ENCODE measurements around the gene CCDC192.
"Not testable (repeated sequence)": the region's sequence is repeated elsewhere in the genome, so short reads cannot be mapped to it uniquely, and the experiment has no call there.

The CCDC192 gene

GRCh38 chr5:127700237-127700766 is 2.9 kb upstream of the CCDC192 start:
- DNase-seq: no peak

DNA sequence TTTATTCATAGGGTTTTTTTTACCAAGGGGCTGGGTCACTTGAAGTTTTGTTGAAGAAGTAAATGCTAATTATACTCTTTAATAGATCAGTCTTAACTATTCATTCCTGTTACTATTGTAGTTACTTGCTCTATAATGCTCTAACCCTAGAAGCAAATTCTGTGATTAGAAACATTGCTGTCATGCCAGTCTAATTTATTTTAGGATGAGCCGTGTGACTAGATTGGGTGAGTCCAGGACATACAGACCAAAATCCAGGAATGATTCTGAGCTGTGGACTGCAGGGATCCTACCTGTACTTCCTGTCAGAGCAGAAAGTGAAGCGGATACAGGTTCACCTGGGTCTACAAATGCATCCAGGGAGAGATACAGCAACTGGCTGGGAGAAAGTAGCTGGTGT is 757 bp upstream of the CCDC192 start:
- DNase-seq: no peak

GRCh38 chr5:127705120-127705892 is 2.1 kb downstream of the CCDC192 start:
- DNase-seq: no peak

GRCh38 chr5:127706691-127707090 is 3.5 kb downstream of the CCDC192 start:
- no peak for DNase-seq

DNA sequence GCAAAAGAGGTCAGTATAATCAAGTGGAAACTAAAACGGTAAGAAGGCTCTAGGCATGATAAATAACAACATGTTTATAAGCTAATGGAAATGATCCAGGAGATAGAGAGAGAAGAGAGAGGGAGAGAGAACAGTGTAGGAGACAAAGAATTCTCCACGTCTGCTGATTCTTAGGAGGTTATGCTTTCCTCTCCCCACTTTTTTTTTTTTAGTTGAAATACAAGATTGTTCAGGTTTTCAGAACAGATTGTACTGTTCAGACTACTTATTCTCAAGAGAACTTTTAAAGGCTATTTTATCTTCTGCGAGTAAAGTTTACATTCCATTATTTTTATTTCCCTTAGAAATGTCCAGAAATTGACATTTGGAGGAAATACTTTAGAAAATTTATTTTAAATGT is 4.0 kb downstream of the CCDC192 start:
- DNase-seq: no peak

- DNase-seq: not testable (repeated sequence)
Observed at GRCh38 chr5:127713083-127713482, 9.9 kb downstream of the CCDC192 start.

DNA sequence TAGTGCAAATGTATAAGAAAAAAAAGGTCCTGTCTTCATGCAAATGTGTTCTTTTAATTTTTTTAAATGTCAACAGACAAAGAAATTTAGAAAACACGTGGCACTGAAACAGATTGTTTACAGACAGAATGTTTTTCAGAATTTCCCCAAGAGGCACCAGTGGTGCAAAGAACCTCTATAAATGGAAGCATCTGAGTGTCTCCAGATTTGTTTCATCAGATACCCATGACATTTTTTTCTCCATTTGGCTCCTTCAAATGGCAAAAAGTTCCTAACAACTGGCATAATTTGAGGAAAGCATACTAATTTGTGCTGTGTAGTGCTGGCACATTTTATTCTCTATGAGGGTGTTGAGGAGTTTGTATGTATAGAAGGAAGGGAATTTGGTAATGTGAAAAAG is 15.0 kb downstream of the CCDC192 start:
- DNase-seq: no peak

GRCh38 chr5:127723571-127723970 is 20.4 kb downstream of the CCDC192 start:
- DNase-seq: no peak

GRCh38 chr5:127725673-127726072 is 22.5 kb downstream of the CCDC192 start:
- no peak for DNase-seq

DNA sequence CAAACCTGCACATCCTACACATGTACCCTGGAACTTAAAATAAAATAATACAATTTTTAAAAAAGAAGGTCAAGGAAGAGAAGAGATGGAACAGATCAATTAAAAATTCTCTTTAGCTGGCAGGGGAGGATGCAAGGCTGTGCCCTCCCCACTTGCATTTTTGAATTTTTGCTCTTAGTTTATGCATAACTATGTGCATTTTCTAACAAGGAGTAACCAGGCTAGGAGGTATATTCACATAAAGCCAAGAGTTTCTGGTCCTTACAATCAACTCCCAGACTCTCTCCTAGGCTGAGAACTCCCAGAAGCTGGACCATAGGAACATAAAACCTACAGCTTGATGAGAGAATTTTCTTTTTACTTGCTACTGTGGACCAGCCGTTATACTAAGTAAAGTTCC is 29.8 kb downstream of the CCDC192 start:
- DNase-seq: no peak

DNA sequence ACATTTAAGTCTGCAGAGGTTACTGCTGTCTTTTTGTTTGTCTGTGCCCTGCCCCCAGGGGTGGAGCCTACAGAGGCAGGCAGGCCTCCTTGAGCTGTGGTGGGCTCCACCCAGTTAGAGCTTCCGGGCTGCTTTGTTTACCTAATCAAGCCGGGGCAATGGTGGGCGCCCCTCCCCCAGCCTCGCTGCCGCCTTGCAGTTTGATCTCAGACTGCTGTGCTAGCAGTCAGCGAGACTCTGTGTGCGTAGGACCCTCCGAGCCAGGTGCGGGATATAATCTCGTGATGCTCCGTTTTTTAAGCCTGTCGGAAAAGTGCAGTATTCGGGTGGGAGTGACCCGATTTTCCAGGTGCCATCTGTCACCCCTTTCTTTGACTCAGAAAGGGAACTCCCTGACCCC is 36.2 kb downstream of the CCDC192 start:
- DNase-seq: not testable (repeated sequence)

GRCh38 chr5:127739807-127740384 is 36.7 kb downstream of the CCDC192 start:
- no peak for DNase-seq

- no peak for DNase-seq
Observed at GRCh38 chr5:127741412-127741811, 38.2 kb downstream of the CCDC192 start.

DNA sequence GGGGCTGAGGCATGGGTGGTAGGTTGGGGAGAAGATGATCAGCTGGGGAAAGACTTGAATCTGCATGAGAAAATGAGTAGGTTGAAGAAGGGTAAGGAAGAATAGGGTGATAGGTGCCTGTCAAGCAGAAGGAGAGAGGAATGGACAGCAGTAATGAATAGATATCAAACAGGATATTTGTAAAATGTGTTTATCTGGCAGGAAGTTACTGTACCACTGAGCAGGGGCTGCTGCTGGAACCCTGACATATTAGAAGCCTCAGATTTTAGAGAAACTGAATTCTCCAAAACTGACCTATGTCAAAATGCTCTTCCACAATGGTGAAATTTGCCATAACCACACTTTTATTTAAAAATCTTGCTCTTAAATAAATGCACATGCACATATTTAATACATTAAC is 41.0 kb downstream of the CCDC192 start:
- no peak for DNase-seq

- DNase-seq: no peak
Observed at GRCh38 chr5:127746756-127747155, 43.6 kb downstream of the CCDC192 start.

- DNase-seq: not testable (repeated sequence)
Observed at GRCh38 chr5:127752503-127753265, 49.5 kb downstream of the CCDC192 start.

DNA sequence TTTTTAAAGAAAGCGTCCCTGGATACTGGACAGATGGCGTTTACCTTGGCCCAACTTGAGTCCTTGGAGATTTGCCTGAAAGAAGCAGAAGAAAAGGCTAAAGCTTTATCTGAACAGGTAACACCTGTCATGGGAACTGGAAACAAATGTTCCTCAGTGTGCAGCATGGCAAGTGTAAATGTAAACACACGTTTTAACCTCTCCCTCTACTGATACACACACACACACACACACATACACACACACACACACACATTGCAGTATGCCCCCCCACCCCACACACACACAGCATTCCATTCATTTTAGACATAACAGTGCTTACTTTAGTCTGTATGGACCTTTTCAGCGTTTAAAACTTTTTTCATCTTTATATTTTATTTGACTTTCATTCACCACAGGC is 51.1 kb downstream of the CCDC192 start:
- DNase-seq: no peak

DNA sequence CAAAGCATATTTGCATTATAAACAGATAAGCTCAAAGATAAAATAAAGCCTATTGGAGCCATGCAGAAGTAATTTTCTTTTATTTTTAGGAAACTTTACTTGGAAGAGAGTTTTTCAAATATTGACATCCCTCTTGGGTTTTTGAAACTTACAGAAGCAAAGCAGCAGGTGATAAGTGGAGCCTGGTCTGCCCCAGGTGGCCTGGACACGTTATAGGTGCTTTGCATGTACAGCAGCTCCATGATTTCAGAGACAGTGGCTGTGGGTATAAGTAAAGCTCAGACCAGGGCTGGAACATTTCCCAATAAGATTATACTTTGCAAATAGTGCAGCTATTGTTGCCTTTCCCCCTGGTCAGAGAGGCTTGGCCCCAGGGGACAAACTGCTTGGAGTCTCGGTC is 51.5 kb downstream of the CCDC192 start:
- no peak for DNase-seq

DNA sequence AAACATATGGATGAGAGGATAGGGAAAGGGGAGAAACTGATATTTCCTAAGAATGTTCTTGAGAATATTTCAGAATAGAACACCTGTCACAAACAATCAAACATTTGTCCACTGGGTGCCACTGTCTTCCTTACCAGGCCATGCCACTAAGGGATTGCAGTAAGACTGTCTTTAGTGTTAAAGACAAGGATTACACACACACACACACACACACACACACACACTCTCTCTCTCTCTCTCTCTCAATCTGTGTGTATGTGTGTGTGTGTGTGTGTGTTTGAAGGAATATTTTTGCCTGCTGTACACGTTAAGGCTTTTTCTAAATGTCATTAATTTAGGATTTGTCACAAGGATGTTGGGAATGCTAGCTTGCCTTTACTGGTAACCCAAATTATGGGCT is 54.4 kb downstream of the CCDC192 start:
- no peak for DNase-seq

- no peak for DNase-seq
Observed at GRCh38 chr5:127758766-127759283, 55.6 kb downstream of the CCDC192 start.

- no peak for DNase-seq
Observed at GRCh38 chr5:127761869-127762268, 58.7 kb downstream of the CCDC192 start.

DNA sequence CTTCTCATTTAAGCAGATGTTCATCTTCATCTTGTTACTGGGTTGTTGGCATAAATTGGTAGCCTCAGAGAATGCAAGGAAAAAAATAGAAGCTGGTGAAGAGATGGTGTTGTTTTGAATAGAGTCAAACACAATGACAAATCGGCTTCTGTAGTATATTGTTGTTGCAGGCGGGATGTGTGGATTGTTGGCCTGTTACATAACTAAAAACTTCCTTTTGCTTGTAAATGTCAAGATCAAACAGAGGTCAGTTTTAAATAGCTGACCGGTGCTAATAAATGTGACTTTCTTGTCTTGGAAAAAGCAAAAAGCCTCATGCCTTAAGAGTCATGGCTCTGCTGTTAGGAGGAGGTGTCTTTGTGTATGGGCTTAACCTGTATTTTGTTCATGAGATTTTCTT is 59.2 kb downstream of the CCDC192 start:
- no peak for DNase-seq

DNA sequence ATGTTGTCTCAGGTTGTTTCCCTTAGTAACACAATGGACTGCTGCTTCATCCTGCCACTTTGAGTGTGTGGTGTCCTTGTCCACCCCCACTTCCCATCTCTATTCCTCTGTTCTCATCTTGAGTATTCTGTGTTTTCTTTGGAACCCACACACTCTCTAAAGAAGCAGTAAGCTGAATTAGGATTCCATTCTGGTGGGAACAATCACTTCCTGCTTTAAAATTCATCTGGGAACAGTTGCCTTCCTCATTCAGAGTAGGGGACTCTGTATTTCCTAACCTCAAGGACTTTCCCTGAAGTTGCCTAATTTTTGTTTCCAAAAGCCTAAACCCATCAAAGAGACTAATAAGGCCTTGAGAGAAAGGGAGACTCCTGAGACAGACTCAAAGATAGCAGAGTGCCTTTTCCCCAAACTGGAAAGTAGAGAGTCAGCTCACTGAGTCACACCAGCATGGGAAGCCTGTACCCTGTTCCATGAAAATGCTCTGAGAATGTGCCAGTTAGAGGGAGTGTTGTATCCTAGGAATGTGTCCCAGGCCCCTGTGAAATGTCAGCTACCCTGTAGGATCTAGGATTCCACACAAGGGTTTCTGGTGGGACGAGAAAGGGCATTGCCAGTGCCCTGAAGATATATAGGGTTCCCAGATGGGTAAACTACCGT is 63.6 kb downstream of the CCDC192 start:
- DNase-seq: no peak

Data from activated CD8-positive, alpha-beta memory T cell treated with anti-CD3 and anti-CD28 coated beads, Interleukin-2, amount 50 U/mL, for 48 hours (primary cell).